Progenitor cell of endocrine pancreas (in vitro differentiated cells): ENCODE data around the gene VSIR. TPM values are rescaled to one million over a fixed set of nuclear protein-coding genes. Genes with fewer than 3 reads are reported as not detected.

Source experiments
- DNase-seq: peaks from one replicate; pipeline ENCODE4 v3.0.0; 2021; ENCODE audit warnings: low spot score; ENCODE audit not compliant: unreplicated experiment
- H3K27ac Mint-ChIP-seq: 2 replicates; pipeline ENCODE4 v1.8.0; 2021; ENCODE audit warnings: mild to moderate bottlenecking, moderate library complexity, mixed read lengths
- H3K27me3 Mint-ChIP-seq: 2 replicates; pipeline ENCODE4 v1.8.0; 2021; ENCODE audit warnings: mixed read lengths
- H3K36me3 Mint-ChIP-seq: 2 replicates; pipeline ENCODE4 v1.8.0; 2022; ENCODE audit warnings: mixed read lengths; ENCODE audit not compliant: insufficient read depth
- H3K4me1 Mint-ChIP-seq: 2 replicates; pipeline ENCODE4 v1.8.0; 2021; ENCODE audit warnings: low read depth, mixed read lengths
- H3K4me3 Mint-ChIP-seq: 2 replicates; pipeline ENCODE4 v1.8.0; 2021; ENCODE audit warnings: low read depth, mild to moderate bottlenecking, moderate library complexity, mixed read lengths
- H3K9me3 Mint-ChIP-seq: 2 replicates; pipeline ENCODE4 v1.8.0; 2021; ENCODE audit warnings: low read depth, mixed read lengths
- CTCF ChIP-seq: fragments of 200-600 bp; sonication (generic); IDR thresholded peaks from one replicate; pipeline ENCODE4 v1.5.0; 2021; ENCODE audit warnings: antibody characterized with exemption, mild to moderate bottlenecking; ENCODE audit not compliant: unreplicated experiment
- total RNA-seq: library from RNA; stranded (reverse); gene quantifications from 2 replicates; pipeline ENCODE4 v1.2.1, GENCODE V29; 2021

VSIR gene
- total RNA-seq, 1 donor from 2014 or later, result 2.6 TPM

DNA sequence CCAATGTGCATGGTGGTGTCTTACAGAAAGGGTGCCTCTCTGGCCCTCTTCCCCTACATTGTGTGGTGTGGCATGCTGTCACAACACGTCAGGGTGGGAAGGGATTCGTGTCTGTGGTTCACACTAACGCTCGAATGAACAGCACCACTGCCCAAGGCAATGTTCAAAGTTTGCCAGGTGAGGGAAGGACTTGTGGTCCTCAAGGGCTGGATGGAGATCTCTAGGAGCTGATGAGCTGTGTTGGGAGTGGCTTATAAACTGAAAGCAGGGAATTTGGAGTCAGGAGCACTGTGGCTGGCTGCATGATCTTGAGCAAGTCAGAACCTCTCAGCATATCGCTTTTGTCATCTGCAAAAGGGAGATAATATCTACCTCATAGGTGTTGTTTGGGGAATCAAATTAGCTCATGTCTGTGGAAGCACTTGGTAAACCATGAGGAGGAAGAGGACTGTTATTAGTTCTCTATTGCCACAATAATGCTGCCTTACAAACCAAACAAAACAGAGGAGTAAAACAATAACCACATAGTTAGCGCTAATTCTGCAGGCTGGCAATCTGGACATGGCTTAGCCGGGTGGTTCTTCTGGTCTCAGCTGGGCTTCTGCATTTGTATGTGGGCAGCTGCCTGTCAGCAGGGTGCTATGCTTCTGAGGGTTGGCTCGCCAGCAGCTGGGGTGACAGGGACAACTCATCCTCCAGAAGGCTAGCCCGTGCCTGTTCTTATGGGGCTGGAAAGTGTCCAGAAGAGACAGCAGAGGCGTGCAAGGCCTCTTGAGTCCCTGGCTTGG, 30.8 kb downstream of the VSIR start:
- Mint-ChIP-seq H3K4me1 (peaks cover 15% of the 10 kb centered on the region), H3K36me3 (no peaks in the 10 kb centered on the region)

GRCh38 chr10:71741671-71742070, 31.6 kb downstream of the VSIR start:
- H3K27ac Mint-ChIP-seq, result no peak overlapping the region
- no peak overlapping the region for H3K4me3 Mint-ChIP-seq
- no peaks in the 10 kb centered on the region for H3K9me3 Mint-ChIP-seq
- DNase-seq, result no peak
- no peak for TF ChIP-seq CTCF
- no peaks in the 10 kb centered on the region for H3K36me3 Mint-ChIP-seq
- H3K27me3 Mint-ChIP-seq, result no peaks in the 10 kb centered on the region
- H3K4me1 Mint-ChIP-seq, result peaks cover 7% of the 10 kb centered on the region

More for the DNA sequence above, 30.8 kb downstream of the VSIR start:
- H3K9me3 Mint-ChIP-seq, result no peaks in the 10 kb centered on the region
- H3K27me3 Mint-ChIP-seq, result no peaks in the 10 kb centered on the region
- DNase-seq, result no peak
- H3K27ac Mint-ChIP-seq, result no peak overlapping the region
- TF ChIP-seq CTCF, result no peak
- no peak overlapping the region for H3K4me3 Mint-ChIP-seq

GRCh38 chr10:71741029-71741428, 32.3 kb downstream of the VSIR start:
- Mint-ChIP-seq H3K27me3 (no peaks in the 10 kb centered on the region), H3K36me3 (no peaks in the 10 kb centered on the region), H3K27ac (no peak overlapping the region), H3K9me3 (no peaks in the 10 kb centered on the region), H3K4me3 (no peak overlapping the region), H3K4me1 (peaks cover 3% of the 10 kb centered on the region)
- DNase-seq, result no peak
- no peak for TF ChIP-seq CTCF

GRCh38 chr10:71740069-71740653, 33.2 kb downstream of the VSIR start:
- no peak for TF ChIP-seq CTCF
- H3K27ac Mint-ChIP-seq, result no peak overlapping the region
- DNase-seq, result no peak
- H3K4me1 Mint-ChIP-seq, result no peaks in the 10 kb centered on the region
- no peaks in the 10 kb centered on the region for H3K36me3 Mint-ChIP-seq
- no peak overlapping the region for H3K4me3 Mint-ChIP-seq
- no peaks in the 10 kb centered on the region for H3K27me3 Mint-ChIP-seq
- H3K9me3 Mint-ChIP-seq, result no peaks in the 10 kb centered on the region

- H3K4me1 Mint-ChIP-seq, result no peaks in the 10 kb centered on the region
- TF ChIP-seq CTCF, result no peak
- no peaks in the 10 kb centered on the region for H3K27me3 Mint-ChIP-seq
- no peaks in the 10 kb centered on the region for H3K36me3 Mint-ChIP-seq
- H3K9me3 Mint-ChIP-seq, result no peaks in the 10 kb centered on the region
- H3K27ac Mint-ChIP-seq, result no peak overlapping the region
- no peak for DNase-seq
- no peak overlapping the region for H3K4me3 Mint-ChIP-seq
Observed at GRCh38 chr10:71739358-71739900, 33.9 kb downstream of the VSIR start.
